Karpas-422 (cell line): Measurements from ENCODE around the gene MAST3. TPM values are rescaled to one million over a fixed set of nuclear protein-coding genes. Genes with fewer than 3 reads are reported as not detected.

ENCODE experiments used
- DNase-seq: peaks from one replicate; pipeline ENCODE4 v3.0.0-alpha.2; 2015
- H2AFZ ChIP-seq: fragments of 200-600 bp; sonication (generic); 2 replicates; pipeline ENCODE4 v1.6.1; 2014; ENCODE audit warnings: antibody characterized with exemption, low read length, mixed read lengths
- H3K27ac ChIP-seq: fragments of 200-600 bp; sonication (generic); 2 replicates; pipeline ENCODE4 v1.5.1; 2014; ENCODE audit warnings: mild to moderate bottlenecking, low read length, moderate library complexity
- H3K27me3 ChIP-seq: fragments of 200-600 bp; sonication (generic); 2 replicates; pipeline ENCODE4 v1.6.1; 2014; ENCODE audit warnings: low read length, mixed read lengths
- H3K36me3 ChIP-seq: fragments of 200-600 bp; sonication (generic); 2 replicates; pipeline ENCODE4 v1.6.1; 2014; ENCODE audit warnings: low read length, mixed read lengths; ENCODE audit not compliant: insufficient read depth
- H3K4me1 ChIP-seq: fragments of 200-600 bp; sonication (generic); 2 replicates; pipeline ENCODE4 v1.6.1; 2014; ENCODE audit warnings: mild to moderate bottlenecking, low read length, mixed read lengths
- H3K4me2 ChIP-seq: fragments of 200-600 bp; sonication (generic); 2 replicates; pipeline ENCODE4 v1.6.1; 2014; ENCODE audit warnings: low read length, low read depth, mild to moderate bottlenecking; ENCODE audit not compliant: poor library complexity, severe bottlenecking
- H3K4me3 ChIP-seq: fragments of 200-600 bp; sonication (generic); 2 replicates; pipeline ENCODE4 v1.5.1; 2014; ENCODE audit warnings: mild to moderate bottlenecking, antibody characterized with exemption, low read length, mixed read lengths
- H3K79me2 ChIP-seq: fragments of 200-600 bp; sonication (generic); 2 replicates; pipeline ENCODE4 v1.6.1; 2014; ENCODE audit warnings: mild to moderate bottlenecking, low read length, mixed read lengths
- H3K9ac ChIP-seq: fragments of 200-600 bp; sonication (generic); 2 replicates; pipeline ENCODE4 v1.6.0; 2014; ENCODE audit warnings: low read length
- H3K9me2 ChIP-seq: fragments of 200-600 bp; sonication (generic), shearing (Covaris generic); replicated peaks from 2 replicates; pipeline ENCODE4 v1.6.0; 2014; ENCODE audit warnings: mild to moderate bottlenecking, low read length, moderate library complexity; ENCODE audit not compliant: insufficient read depth
- H3K9me3 ChIP-seq: fragments of 300-700, 200-600 bp; sonication (generic); 2 replicates; pipeline ENCODE4 v1.6.1; 2014; ENCODE audit warnings: low read length, mixed read lengths
- H4K20me1 ChIP-seq: fragments of 200-600 bp; sonication (generic); 2 replicates; pipeline ENCODE4 v1.6.1; 2014; ENCODE audit warnings: mild to moderate bottlenecking, antibody characterized with exemption, low read length, low read depth; ENCODE audit not compliant: insufficient read depth
- small RNA-seq: library from RNA; depleted of rRNA; stranded (forward); fragments of <200 nt; gene quantifications from one replicate; pipeline ENCODE3, GENCODE V24; 2014
- total RNA-seq: library from RNA; depleted of rRNA; stranded (reverse); fragments of >200 nt; shearing (Covaris generic); gene quantifications from 2 replicates; pipeline ENCODE4 v1.2.3, GENCODE V29; 2014; ENCODE audit warnings: low replicate concordance; rRNA removed

Gene MAST3
- total RNA-seq, 1 experiment from 2014 or later, result 7.7 TPM

DNA sequence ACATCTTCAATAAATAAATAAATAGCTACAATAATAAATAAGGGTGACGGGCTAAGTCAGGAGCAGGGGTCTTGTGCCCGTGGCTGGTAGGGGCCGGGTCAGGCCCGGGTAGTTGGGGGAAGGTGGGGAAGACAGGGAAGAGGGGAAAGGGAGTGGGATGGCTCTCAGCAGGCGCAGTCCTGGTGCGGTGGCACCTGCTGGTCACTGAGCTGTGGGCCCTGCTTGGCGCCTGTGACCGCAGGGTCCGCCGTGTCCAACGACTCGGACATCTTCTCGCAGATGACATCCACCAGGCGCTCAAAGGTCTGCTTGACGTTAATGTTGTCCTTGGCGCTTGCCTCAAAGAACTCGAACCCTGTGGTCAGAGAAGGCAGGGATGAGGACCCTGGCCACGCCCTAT lies 99.7 kb downstream of the MAST3 start:
- Histone ChIP-seq H3K9ac (no peak overlapping the region), H4K20me1 (peaks cover 5% of the 10 kb centered on the region), H3K27me3 (no peaks in the 10 kb centered on the region), H3K36me3 (peaks cover 18% of the 10 kb centered on the region; the same call in 1 of the 2 replicates), H2AFZ (no peak overlapping the region), H3K79me2 (peaks cover 18% of the 10 kb centered on the region), H3K27ac (no peak overlapping the region), H3K4me1 (peaks cover 17% of the 10 kb centered on the region), H3K4me3 (no peak overlapping the region), H3K4me2 (no peak overlapping the region), H3K9me2 (no peaks in the 10 kb centered on the region), H3K9me3 (no peaks in the 10 kb centered on the region)
- DNase-seq, result no peak

GRCh38 chr19:18197941-18198340 lies 100.4 kb downstream of the MAST3 start:
- Histone ChIP-seq H3K27me3 (no peaks in the 10 kb centered on the region), H3K4me1 (peaks cover 21% of the 10 kb centered on the region), H3K27ac (no peak overlapping the region), H3K9me2 (no peaks in the 10 kb centered on the region), H2AFZ (no peak overlapping the region), H4K20me1 (peaks cover 8% of the 10 kb centered on the region), H3K4me2 (no peak overlapping the region), H3K79me2 (peaks cover 23% of the 10 kb centered on the region), H3K36me3 (peaks cover 21% of the 10 kb centered on the region; the same call in 1 of the 2 replicates), H3K9me3 (no peaks in the 10 kb centered on the region), H3K9ac (no peak overlapping the region), H3K4me3 (no peak overlapping the region)
- no peak for DNase-seq

DNA sequence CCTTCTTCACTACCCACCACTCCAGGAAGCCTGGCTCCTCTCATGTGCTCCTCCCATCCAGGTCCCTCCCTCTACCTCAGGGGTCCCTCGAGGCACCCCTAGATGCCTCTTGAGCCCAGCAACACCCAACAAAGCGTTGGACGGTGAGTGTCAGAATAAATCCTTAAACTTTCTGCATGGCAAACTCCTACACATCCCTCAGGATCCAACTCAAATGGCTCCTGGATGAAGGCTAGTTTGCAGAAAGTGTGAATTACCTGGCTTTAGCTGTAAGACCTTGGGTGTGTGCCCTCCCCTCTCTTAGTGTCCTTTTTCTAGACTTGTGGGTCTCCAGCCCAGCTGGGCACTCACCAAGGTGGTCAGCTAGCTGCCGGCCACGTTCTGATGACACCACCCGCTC lies 100.8 kb downstream of the MAST3 start:
- Histone ChIP-seq H3K9ac (no peak overlapping the region), H3K9me2 (no peaks in the 10 kb centered on the region), H3K27me3 (no peaks in the 10 kb centered on the region), H4K20me1 (peaks cover 8% of the 10 kb centered on the region), H3K36me3 (peaks cover 21% of the 10 kb centered on the region; the same call in 1 of the 2 replicates), H3K9me3 (no peaks in the 10 kb centered on the region), H2AFZ (no peak overlapping the region), H3K4me3 (no peak overlapping the region), H3K4me2 (no peak overlapping the region), H3K79me2 (peaks cover 28% of the 10 kb centered on the region), H3K4me1 (peaks cover 25% of the 10 kb centered on the region), H3K27ac (no peak overlapping the region)
- DNase-seq, result no peak

Small RNA genes lying within 50 kb of the gene (small RNA-seq; reads per million reads assigned to genes)
- 0.12 reads per million for gene IFI30

Other genes starting within 250 kb of the MAST3 start
- 5.7 and 9.5 TPM in 2 replicates for gene JAK3, start 249.8 kb upstream of the MAST3 start, total RNA-seq
- gene RPL18A, start 237.9 kb upstream of the MAST3 start, total RNA-seq, result 1,678 and 2,364 TPM in 2 replicates
- gene SLC5A5, start 225.8 kb upstream of the MAST3 start, total RNA-seq, result not detected in 2 replicates
- 13.9 and 51.6 TPM in 2 replicates for gene CCDC124, start 164.8 kb upstream of the MAST3 start, total RNA-seq
- gene KCNN1, start 130.7 kb upstream of the MAST3 start, total RNA-seq, result not detected in 2 replicates
- 12.3 and 46.8 TPM in 2 replicates for gene ARRDC2, start 89.6 kb upstream of the MAST3 start, total RNA-seq
- gene IL12RB1, start 10.8 kb upstream of the MAST3 start, total RNA-seq, result 6.1 and 9.6 TPM in 2 replicates
- 5.1 and 5.7 TPM in 2 replicates for gene PIK3R2, start 55.4 kb downstream of the MAST3 start, total RNA-seq
- gene IFI30, start 76.0 kb downstream of the MAST3 start, total RNA-seq, result 256 and 416 TPM in 2 replicates
- gene MPV17L2, start 95.4 kb downstream of the MAST3 start, total RNA-seq, result 17.0 and 24.2 TPM in 2 replicates
- 2.5 and 6.2 TPM in 2 replicates for gene RAB3A, start 106.3 kb downstream of the MAST3 start, total RNA-seq
- gene PDE4C, start 128.7 kb downstream of the MAST3 start, total RNA-seq, result not detected in 2 replicates
- 0.37 and 0.87 TPM in 2 replicates for gene IQCN, start 176.7 kb downstream of the MAST3 start, total RNA-seq
- gene JUND, start 183.8 kb downstream of the MAST3 start, total RNA-seq, result 69.5 and 274 TPM in 2 replicates
- 198 and 359 TPM in 2 replicates for gene LSM4, start 225.3 kb downstream of the MAST3 start, total RNA-seq
- 10.7 and 13.6 TPM in 2 replicates for gene PGPEP1, start 242.8 kb downstream of the MAST3 start, total RNA-seq